Hepatocyte (in vitro differentiated cells): ENCODE data around the gene MORN5. TPM values are rescaled to one million over a fixed set of nuclear protein-coding genes. Genes with fewer than 3 reads are reported as not detected.

ENCODE experiments used
- DNase-seq: peaks from one replicate; pipeline ENCODE4 v3.0.0-alpha.2; 2016; ENCODE audit warnings: low spot score
- H2AFZ ChIP-seq: fragments of 200-600 bp; sonication (generic); 2 replicates; pipeline ENCODE4 v1.6.0; 2016; ENCODE audit warnings: antibody characterized with exemption, mild to moderate bottlenecking
- H3K27ac ChIP-seq: fragments of 200-600 bp; sonication (generic); 2 replicates; pipeline ENCODE4 v1.5.1; 2016; ENCODE audit warnings: mild to moderate bottlenecking
- H3K27me3 ChIP-seq: fragments of 200-600 bp; sonication (generic); 2 replicates; pipeline ENCODE4 v1.6.1; 2016
- H3K36me3 ChIP-seq: fragments of 200-600 bp; sonication (generic); replicated peaks from 2 replicates; pipeline ENCODE4 v1.5.1; 2016; ENCODE audit warnings: low read depth; ENCODE audit not compliant: insufficient read depth
- H3K4me1 ChIP-seq: fragments of 200-600 bp; sonication (generic); 2 replicates; pipeline ENCODE4 v1.5.1; 2016; ENCODE audit warnings: mild to moderate bottlenecking, moderate library complexity; ENCODE audit not compliant: insufficient read depth
- H3K4me2 ChIP-seq: fragments of 200-600 bp; sonication (generic); 2 replicates; pipeline ENCODE4 v1.6.0; 2016
- H3K4me3 ChIP-seq: fragments of 200-600 bp; sonication (generic); 2 replicates; pipeline ENCODE4 v1.5.1; 2016; ENCODE audit warnings: mild to moderate bottlenecking
- H3K79me2 ChIP-seq: fragments of 200-600 bp; sonication (generic); 2 replicates; pipeline ENCODE4 v1.6.0; 2017; ENCODE audit warnings: mild to moderate bottlenecking
- H3K9me2 ChIP-seq: fragments of 200-600 bp; sonication (generic); replicated peaks from 2 replicates; pipeline ENCODE4 v1.6.0; 2017; ENCODE audit warnings: mild to moderate bottlenecking; ENCODE audit not compliant: insufficient read depth
- H3K9me3 ChIP-seq: fragments of 200-600 bp; sonication (generic); 2 replicates; pipeline ENCODE4 v1.5.1; 2016; ENCODE audit warnings: low read depth, mild to moderate bottlenecking
- H4K20me1 ChIP-seq: fragments of 200-600 bp; sonication (generic); 2 replicates; pipeline ENCODE4 v1.6.0; 2016; ENCODE audit warnings: mild to moderate bottlenecking; ENCODE audit not compliant: insufficient read depth, poor library complexity, severe bottlenecking
- CTCF ChIP-seq: fragments of 200-600 bp; sonication (generic); IDR thresholded peaks from 2 replicates; pipeline ENCODE4 v1.5.1; 2016; ENCODE audit warnings: antibody characterized with exemption, mild to moderate bottlenecking; ENCODE audit not compliant: poor library complexity
- EZH2 ChIP-seq: fragments of 200-600 bp; sonication (generic); IDR thresholded peaks from 2 replicates; pipeline ENCODE4 v1.6.1; 2016; ENCODE audit warnings: antibody characterized with exemption, mild to moderate bottlenecking, borderline replicate concordance
- EZH2phosphoT487 ChIP-seq: fragments of 200-600 bp; sonication (generic); IDR thresholded peaks from one replicate; pipeline ENCODE4 v1.6.1; 2018; ENCODE audit warnings: antibody characterized with exemption, mild to moderate bottlenecking, low read depth, moderate library complexity; ENCODE audit not compliant: unreplicated experiment, severe bottlenecking
- WGBS: methylation state at CpG from one replicate; pipeline ENCODE4 v1.1.6; 2016; ENCODE audit warnings: low lambda C conversion rate; ENCODE audit errors: missing lambda C conversion rate; 5-methylcytosine and 5-hydroxymethylcytosine counted together
- polyA plus RNA-seq: library from polyadenylated mRNA; unstranded; fragments of >200 nt; fragmentation: Nextera tagmentation; extraction: Ambion mirVana; gene quantifications from 2 replicates; pipeline ENCODE4 v1.2.1, GENCODE V29; 2016
- total RNA-seq: library from RNA; depleted of rRNA; stranded (reverse); fragments of >200 nt; gene quantifications from 2 replicates; pipeline ENCODE4 v1.2.3, GENCODE V29; 2014

MORN5 gene
- total and polyA plus RNA-seq, 2 experiments from 2014 or later: 0.95 TPM; not detected in 1

GRCh38 chr9:122204491-122204890 is 44.8 kb downstream of the MORN5 start:
- Histone ChIP-seq H3K79me2 (no peaks in the 10 kb centered on the region), H3K36me3 (no peaks in the 10 kb centered on the region), H3K4me1 (no peaks in the 10 kb centered on the region), H3K27me3 (peaks cover 14% of the 10 kb centered on the region), H4K20me1 (no peaks in the 10 kb centered on the region), H3K9me3 (no peaks in the 10 kb centered on the region), H2AFZ (no peak overlapping the region), H3K27ac (no peak overlapping the region), H3K9me2 (no peaks in the 10 kb centered on the region), H3K4me2 (no peak overlapping the region), H3K4me3 (no peak overlapping the region)
- TF ChIP-seq EZH2phosphoT487: no peak
- TF ChIP-seq EZH2: no peak
- TF ChIP-seq CTCF: no peak
- WGBS: 90% methylated on average over 12 of the region's 12 CpGs
- DNase-seq: no peak

- Histone ChIP-seq H3K4me1 (no peaks in the 10 kb centered on the region), H3K9me2 (no peaks in the 10 kb centered on the region), H3K36me3 (no peaks in the 10 kb centered on the region), H3K79me2 (no peaks in the 10 kb centered on the region), H3K9me3 (no peaks in the 10 kb centered on the region), H3K27me3 (peaks cover 15% of the 10 kb centered on the region), H3K4me3 (no peak overlapping the region), H3K27ac (no peak overlapping the region), H3K4me2 (no peak overlapping the region), H4K20me1 (no peaks in the 10 kb centered on the region), H2AFZ (no peak overlapping the region)
- no peak for DNase-seq
- TF ChIP-seq EZH2: no peak
- TF ChIP-seq CTCF: no peak
- TF ChIP-seq EZH2phosphoT487: no peak
- WGBS: 92% methylated on average over 8 of the region's 8 CpGs
Observed at GRCh38 chr9:122205176-122205575, 45.5 kb downstream of the MORN5 start.

DNA sequence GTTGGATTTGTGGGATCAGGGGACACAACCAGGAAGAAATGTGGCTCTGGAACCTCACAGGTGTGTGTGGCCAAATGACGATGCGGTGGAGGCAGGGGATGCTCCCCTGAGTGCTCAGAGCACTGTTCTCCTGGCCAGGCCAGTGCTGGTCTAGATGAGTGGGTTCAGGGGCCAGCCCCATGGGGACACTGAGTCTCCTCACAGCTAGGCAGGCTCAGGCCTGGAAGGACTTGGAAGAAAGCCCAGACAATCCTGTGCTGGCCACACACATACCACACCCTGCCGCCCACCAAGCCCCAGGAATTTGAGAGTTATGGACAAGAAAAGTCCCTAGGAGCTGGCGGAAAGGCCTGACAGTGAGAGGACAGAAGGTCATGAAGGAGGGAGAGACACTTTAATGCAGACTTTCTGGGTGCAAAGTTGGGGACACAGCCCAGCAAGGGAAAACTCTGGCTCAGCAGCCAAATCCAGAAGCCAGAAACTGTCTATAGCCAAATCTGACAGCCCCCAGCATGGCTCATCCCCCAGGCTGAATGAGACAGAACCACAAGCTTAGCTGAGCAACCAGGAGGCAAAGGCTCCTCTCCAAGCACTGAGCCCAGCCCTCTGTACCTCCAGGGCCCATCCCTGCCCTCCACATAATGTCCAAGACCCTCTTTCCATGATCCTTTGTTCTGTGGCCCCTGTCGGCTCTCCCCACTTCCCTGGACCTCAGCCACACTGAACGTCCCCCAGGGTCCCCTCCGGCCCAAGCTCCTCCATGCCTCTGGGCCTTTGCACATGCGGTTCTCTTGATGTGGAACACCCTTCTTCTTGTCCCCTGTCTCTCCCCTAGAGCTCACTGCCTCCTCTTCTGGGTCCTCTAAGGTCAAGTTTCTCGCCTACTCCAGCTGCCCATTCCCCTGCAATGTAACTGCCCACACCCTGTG is 46.7 kb downstream of the MORN5 start:
- H3K79me2 ChIP-seq: no peaks in the 10 kb centered on the region
- H3K27ac ChIP-seq: no peak overlapping the region
- H4K20me1 ChIP-seq: no peaks in the 10 kb centered on the region
- no peak overlapping the region for H3K4me2 ChIP-seq
- no peak for TF ChIP-seq EZH2
- TF ChIP-seq EZH2phosphoT487: no peak
- TF ChIP-seq CTCF: no peak
- no peak overlapping the region for H2AFZ ChIP-seq
- peaks cover 27% of the 10 kb centered on the region for H3K27me3 ChIP-seq
- no peaks in the 10 kb centered on the region for H3K36me3 ChIP-seq
- no peaks in the 10 kb centered on the region for H3K4me1 ChIP-seq
- H3K9me2 ChIP-seq: no peaks in the 10 kb centered on the region
- H3K4me3 ChIP-seq: no peak overlapping the region
- no peaks in the 10 kb centered on the region for H3K9me3 ChIP-seq
- 86% methylated on average over 9 of the region's 9 CpGs for whole genome bisulfite sequencing
- DNase-seq: no peak
